OCI-LY1 (cell line): ENCODE data around the gene NPAS3.

Experiments used
- H2AFZ ChIP-seq: fragments of 200-600 bp; sonication (generic), shearing (Covaris generic); 2 replicates; pipeline ENCODE4 v1.6.0; 2014; ENCODE audit warnings: antibody characterized with exemption, mild to moderate bottlenecking, low read length
- H3F3A ChIP-seq: fragments of 200-600 bp; sonication (generic), shearing (Covaris generic); 2 replicates; pipeline ENCODE4 v1.6.0; 2014; ENCODE audit warnings: mild to moderate bottlenecking, antibody characterized with exemption, low read length, moderate library complexity; ENCODE audit not compliant: insufficient read depth
- H3K27ac ChIP-seq: fragments of 200-600 bp; sonication (generic); 2 replicates; pipeline ENCODE4 v1.5.1; 2014; ENCODE audit warnings: low read length, mixed run types, mild to moderate bottlenecking, low read depth; ENCODE audit not compliant: poor library complexity, severe bottlenecking
- H3K27me3 ChIP-seq: fragments of 200-600 bp; sonication (generic); 2 replicates; pipeline ENCODE4 v1.6.0; 2014; ENCODE audit warnings: antibody characterized with exemption, mild to moderate bottlenecking, low read length, moderate library complexity; ENCODE audit not compliant: insufficient read depth
- H3K36me3 ChIP-seq: fragments of 200-600 bp; sonication (generic); 2 replicates; pipeline ENCODE4 v1.6.1; 2014; ENCODE audit warnings: mild to moderate bottlenecking, antibody characterized with exemption, low read length, moderate library complexity, mixed read lengths; ENCODE audit not compliant: insufficient read depth
- H3K4me1 ChIP-seq: fragments of 200-600 bp; sonication (generic); 2 replicates; pipeline ENCODE4 v1.5.1; 2014; ENCODE audit warnings: mild to moderate bottlenecking, low read length, moderate library complexity; ENCODE audit not compliant: insufficient read depth, severe bottlenecking
- H3K4me2 ChIP-seq: fragments of 200-600 bp; sonication (generic), shearing (Covaris generic); 2 replicates; pipeline ENCODE4 v1.6.1; 2014; ENCODE audit warnings: low read length
- H3K4me3 ChIP-seq: fragments of 200-600 bp; sonication (generic); 2 replicates; pipeline ENCODE4 v1.5.1; 2014; ENCODE audit warnings: low read length, low read depth, mild to moderate bottlenecking, mixed read lengths; ENCODE audit not compliant: poor library complexity, severe bottlenecking
- H3K79me2 ChIP-seq: fragments of 200-600 bp; shearing (Covaris generic); 2 replicates; pipeline ENCODE4 v1.6.1; 2016; ENCODE audit warnings: mixed run types, low read length, mixed read lengths; ENCODE audit not compliant: insufficient read depth
- H3K9ac ChIP-seq: fragments of 200-600 bp; sonication (generic), shearing (Covaris generic); 2 replicates; pipeline ENCODE4 v1.6.1; 2014; ENCODE audit warnings: mild to moderate bottlenecking, low read length, mixed read lengths
- H3K9me2 ChIP-seq: fragments of 200-600 bp; sonication (generic), shearing (Covaris generic); 2 replicates; pipeline ENCODE4 v1.6.1; 2014; ENCODE audit warnings: low read depth, mild to moderate bottlenecking, low read length, mixed read lengths
- H3K9me3 ChIP-seq: fragments of 200-600 bp; shearing (Covaris generic); 2 replicates; pipeline ENCODE4 v1.6.1; 2014; ENCODE audit warnings: low read length, mixed read lengths
- H4K20me1 ChIP-seq: fragments of 200-600 bp; sonication (generic), shearing (Covaris generic); 2 replicates; pipeline ENCODE4 v1.6.0; 2016; ENCODE audit warnings: mild to moderate bottlenecking, low read length; ENCODE audit not compliant: insufficient read depth
- EZH2 ChIP-seq: fragments of 200-600 bp; sonication (generic), shearing (Covaris generic); IDR thresholded peaks from 2 replicates; pipeline ENCODE4 v1.8.0; 2017; ENCODE audit warnings: borderline replicate concordance, mixed run types, mild to moderate bottlenecking, antibody characterized with exemption, low read length, moderate library complexity, mixed read lengths
- TF ChIP-seq, protein P1 (sequence below): fragments of 200-600 bp; sonication (generic), shearing (Covaris generic); IDR thresholded peaks from 2 replicates; pipeline ENCODE4 v1.5.1; 2017; ENCODE audit warnings: mild to moderate bottlenecking, antibody characterized with exemption, low read length, moderate library complexity, mixed read lengths

Gene NPAS3

DNA sequence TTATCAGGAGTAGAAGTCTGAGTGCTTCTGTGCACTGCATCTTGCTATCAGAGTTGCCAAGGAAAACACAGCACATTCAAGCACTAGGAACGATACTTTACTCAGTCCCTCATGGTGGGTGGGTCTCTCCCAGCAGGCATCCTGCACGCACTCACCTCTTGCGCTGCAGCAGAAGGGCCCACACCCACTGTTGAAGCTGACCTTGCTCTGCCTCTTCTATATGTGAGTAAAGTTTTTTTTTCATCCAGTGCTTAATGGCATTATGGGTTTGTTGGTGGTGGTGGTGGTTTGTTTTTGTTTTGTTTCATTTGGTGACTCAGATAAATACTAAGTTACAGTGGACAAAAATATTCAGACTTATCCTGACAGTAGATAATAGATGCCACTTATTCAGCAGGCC is 663.7 kb downstream of the NPAS3 start:
- Histone ChIP-seq H3K27ac (no peak overlapping the region), H4K20me1 (no peaks in the 10 kb centered on the region), H3K79me2 (no peaks in the 10 kb centered on the region), H3K4me1 (no peaks in the 10 kb centered on the region), H3K9me2 (no peaks in the 10 kb centered on the region), H3K9me3 (no peaks in the 10 kb centered on the region), H3K27me3 (no peaks in the 10 kb centered on the region), H3K4me3 (no peak overlapping the region), H3K9ac (no peak overlapping the region), H3K36me3 (no peaks in the 10 kb centered on the region), H2AFZ (no peak overlapping the region), H3F3A (no peaks in the 10 kb centered on the region), H3K4me2 (no peak overlapping the region)
- no peak for TF ChIP-seq EZH2

DNA sequence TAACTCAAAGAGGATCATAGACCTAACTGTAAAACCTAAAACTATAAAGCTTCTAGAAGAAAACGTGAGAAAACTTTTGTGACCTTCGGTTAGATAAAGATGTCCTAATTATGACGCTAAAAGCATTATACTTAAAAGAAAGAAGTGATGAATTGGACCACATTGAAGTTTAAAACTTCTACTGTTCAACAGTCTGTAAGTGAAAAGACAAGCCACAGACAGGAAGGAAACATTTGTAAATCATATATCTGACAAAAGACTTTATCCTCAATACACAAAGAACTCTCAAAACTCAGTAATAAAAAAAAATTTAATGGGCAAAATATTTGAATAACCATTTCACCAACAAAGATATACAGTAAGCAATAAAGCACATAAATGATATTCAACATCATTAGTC is 667.9 kb downstream of the NPAS3 start:
- Histone ChIP-seq H2AFZ (no peak overlapping the region), H3K9me3 (no peaks in the 10 kb centered on the region), H3K79me2 (no peaks in the 10 kb centered on the region), H4K20me1 (no peaks in the 10 kb centered on the region), H3K9me2 (no peaks in the 10 kb centered on the region), H3K27me3 (no peaks in the 10 kb centered on the region), H3K9ac (no peak overlapping the region), H3K27ac (no peak overlapping the region), H3K4me2 (no peak overlapping the region), H3K4me3 (no peak overlapping the region), H3K36me3 (no peaks in the 10 kb centered on the region), H3F3A (no peaks in the 10 kb centered on the region), H3K4me1 (no peaks in the 10 kb centered on the region)
- TF ChIP-seq EZH2, result no peak
- TF ChIP-seq, protein P1, sequence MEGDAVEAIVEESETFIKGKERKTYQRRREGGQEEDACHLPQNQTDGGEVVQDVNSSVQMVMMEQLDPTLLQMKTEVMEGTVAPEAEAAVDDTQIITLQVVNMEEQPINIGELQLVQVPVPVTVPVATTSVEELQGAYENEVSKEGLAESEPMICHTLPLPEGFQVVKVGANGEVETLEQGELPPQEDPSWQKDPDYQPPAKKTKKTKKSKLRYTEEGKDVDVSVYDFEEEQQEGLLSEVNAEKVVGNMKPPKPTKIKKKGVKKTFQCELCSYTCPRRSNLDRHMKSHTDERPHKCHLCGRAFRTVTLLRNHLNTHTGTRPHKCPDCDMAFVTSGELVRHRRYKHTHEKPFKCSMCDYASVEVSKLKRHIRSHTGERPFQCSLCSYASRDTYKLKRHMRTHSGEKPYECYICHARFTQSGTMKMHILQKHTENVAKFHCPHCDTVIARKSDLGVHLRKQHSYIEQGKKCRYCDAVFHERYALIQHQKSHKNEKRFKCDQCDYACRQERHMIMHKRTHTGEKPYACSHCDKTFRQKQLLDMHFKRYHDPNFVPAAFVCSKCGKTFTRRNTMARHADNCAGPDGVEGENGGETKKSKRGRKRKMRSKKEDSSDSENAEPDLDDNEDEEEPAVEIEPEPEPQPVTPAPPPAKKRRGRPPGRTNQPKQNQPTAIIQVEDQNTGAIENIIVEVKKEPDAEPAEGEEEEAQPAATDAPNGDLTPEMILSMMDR, result no peak

DNA sequence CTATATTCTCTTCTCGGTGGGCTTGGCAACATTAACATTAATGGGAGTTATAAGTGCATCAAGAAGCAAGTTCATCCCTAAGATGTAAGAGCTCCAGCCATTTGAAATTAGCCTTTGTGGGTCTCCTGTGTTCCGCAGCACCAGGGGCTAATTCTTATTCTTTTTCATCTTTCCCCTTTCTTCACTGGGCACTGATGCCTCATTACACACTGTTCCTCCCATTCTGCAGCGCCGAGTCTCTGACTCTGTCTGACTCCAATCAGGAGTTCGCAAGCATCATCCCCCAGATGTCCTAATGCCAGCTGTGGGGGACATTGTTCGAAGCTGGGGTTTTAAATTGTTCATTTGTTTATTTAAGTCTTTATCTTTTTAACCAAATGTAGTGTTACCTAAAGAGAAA is 670.9 kb downstream of the NPAS3 start:
- no peaks in the 10 kb centered on the region for H4K20me1 ChIP-seq
- H3K9me3 ChIP-seq, result no peaks in the 10 kb centered on the region
- H3K27ac ChIP-seq, result no peak overlapping the region
- H3F3A ChIP-seq, result no peaks in the 10 kb centered on the region
- H3K36me3 ChIP-seq, result no peaks in the 10 kb centered on the region
- H2AFZ ChIP-seq, result no peak overlapping the region
- H3K4me1 ChIP-seq, result no peaks in the 10 kb centered on the region
- TF ChIP-seq EZH2, result no peak
- TF ChIP-seq, protein P1, result no peak
- no peaks in the 10 kb centered on the region for H3K27me3 ChIP-seq
- no peaks in the 10 kb centered on the region for H3K9me2 ChIP-seq
- H3K79me2 ChIP-seq, result no peaks in the 10 kb centered on the region
- no peak overlapping the region for H3K9ac ChIP-seq
- no peak overlapping the region for H3K4me3 ChIP-seq
- no peak overlapping the region for H3K4me2 ChIP-seq

DNA sequence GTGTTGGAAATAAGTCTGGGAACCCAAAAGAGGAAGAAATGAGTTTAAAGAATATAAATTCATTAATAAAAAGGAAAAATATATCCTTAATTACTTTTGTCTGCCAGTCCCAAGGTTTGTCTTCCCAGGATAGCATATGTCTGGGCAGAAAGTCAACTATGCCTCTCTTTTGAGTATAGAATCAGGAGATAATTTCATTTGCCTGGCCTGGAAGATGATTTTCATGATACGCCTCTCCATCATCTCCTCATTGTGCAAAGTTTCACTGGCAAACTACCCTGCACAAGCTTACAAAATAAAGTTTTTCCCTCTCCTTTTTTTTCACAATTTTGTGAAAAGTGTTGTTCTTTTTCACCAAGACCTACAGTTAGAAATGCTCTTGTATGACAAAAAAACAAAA is 671.4 kb downstream of the NPAS3 start:
- no peak overlapping the region for H3K4me2 ChIP-seq
- no peaks in the 10 kb centered on the region for H3K9me3 ChIP-seq
- H3K4me1 ChIP-seq, result no peaks in the 10 kb centered on the region
- H2AFZ ChIP-seq, result no peak overlapping the region
- H3F3A ChIP-seq, result no peaks in the 10 kb centered on the region
- H3K9me2 ChIP-seq, result no peaks in the 10 kb centered on the region
- no peak overlapping the region for H3K9ac ChIP-seq
- no peak overlapping the region for H3K4me3 ChIP-seq
- no peaks in the 10 kb centered on the region for H4K20me1 ChIP-seq
- no peaks in the 10 kb centered on the region for H3K36me3 ChIP-seq
- H3K27ac ChIP-seq, result no peak overlapping the region
- H3K79me2 ChIP-seq, result no peaks in the 10 kb centered on the region
- H3K27me3 ChIP-seq, result no peaks in the 10 kb centered on the region
- TF ChIP-seq, protein P1, result no peak
- TF ChIP-seq EZH2, result no peak
